GM18505 (cell line): ENCODE measurements around the gene GPR179.
"Not testable (repeated sequence)": the region's sequence is repeated elsewhere in the genome, so short reads cannot be mapped to it uniquely, and the experiment has no call there.

Experiments
- ATAC-seq: cut with Tn5 transposase; IDR thresholded peaks from one replicate; pipeline ENCODE4 v1.9.1; 2021; ENCODE audit not compliant: unreplicated experiment
- POLR2A ChIP-seq: IDR thresholded peaks from 4 replicates; pipeline ENCODE4 v1.6.1; 2011; ENCODE audit warnings: borderline replicate concordance; ENCODE audit not compliant: insufficient read depth, insufficient read length; ENCODE audit errors: extremely low read depth

Gene GPR179

DNA sequence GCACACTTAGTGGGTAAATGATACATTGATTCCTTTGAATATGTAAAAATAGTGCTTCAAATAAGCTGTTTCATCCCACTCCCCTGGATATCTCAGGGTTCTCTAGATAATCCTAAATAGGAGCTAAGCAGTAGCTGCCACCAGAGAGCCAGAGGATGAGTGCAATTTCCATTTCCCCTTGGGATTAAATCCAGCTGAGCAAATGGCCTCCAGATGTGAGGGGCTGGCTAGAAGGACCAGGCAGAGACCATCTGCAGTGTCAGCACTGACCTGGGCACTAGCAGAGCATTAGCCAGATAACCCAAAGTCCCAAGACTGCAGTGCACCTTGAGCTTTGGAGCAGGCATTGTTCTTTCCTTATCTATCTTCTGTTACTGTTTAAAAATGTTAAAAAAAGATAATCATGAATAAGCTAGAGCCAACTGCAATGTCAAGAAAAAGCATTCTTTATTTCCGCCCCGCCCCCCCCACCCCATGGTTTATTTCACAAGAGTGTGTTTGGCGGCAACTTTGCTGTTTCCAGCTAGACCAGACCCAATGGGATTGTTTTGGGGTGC, 19.5 kb downstream of the GPR179 start:
- no peak for TF ChIP-seq POLR2A

DNA sequence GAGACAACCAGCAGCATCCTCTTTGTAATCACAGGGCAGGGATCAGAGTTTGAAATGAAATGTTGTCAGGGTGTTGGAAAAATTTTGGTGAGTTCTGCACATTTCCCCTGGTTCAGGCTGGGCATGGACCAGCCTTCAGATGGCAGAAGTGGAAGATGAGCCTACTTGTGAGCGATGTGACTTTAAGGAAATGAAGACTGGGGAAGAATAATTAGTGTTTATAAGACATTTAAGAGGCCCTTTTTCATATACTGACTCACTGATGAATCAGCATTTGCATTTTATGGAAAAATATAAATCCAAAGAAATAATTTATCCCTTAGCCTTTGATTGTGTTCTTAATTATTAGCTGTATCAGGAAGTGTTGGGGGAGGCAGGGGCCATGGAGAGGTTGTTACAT, 20.9 kb downstream of the GPR179 start:
- ATAC-seq, result no peak

More for the DNA sequence above, 19.5 kb downstream of the GPR179 start:
- no peak for ATAC-seq

DNA sequence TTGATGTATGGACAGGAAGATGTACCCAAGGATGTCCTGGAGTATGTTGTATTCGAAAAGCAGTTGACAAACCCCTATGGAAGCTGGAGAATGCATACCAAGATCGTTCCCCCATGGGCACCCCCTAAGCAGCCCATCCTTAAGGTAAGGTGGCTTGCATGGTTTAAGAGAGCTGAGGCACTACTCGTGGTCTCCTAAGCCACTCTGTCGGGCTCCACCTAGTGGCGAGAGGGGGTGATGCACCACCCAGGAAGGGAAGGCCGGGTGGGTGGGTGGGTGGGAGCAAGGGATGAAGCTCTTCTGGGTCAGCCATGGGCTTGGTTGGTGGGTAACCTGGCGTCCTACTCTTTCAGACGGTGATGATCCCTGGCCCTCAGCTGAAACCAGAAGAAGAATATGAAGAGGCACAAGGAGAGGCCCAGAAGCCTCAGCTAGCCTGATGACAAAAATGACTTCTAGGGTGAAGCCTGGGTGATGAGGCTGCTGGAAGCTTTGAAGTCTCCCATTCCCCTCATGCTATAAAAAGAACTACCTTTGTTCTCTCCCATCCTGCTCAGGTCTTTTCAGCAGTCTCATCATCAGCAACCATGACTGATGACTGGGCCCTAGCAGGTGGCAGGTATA, 21.5 kb downstream of the GPR179 start:
- ATAC-seq, result no peak
- no peak for TF ChIP-seq POLR2A

More for the DNA sequence above, 20.9 kb downstream of the GPR179 start:
- no peak for TF ChIP-seq POLR2A

DNA sequence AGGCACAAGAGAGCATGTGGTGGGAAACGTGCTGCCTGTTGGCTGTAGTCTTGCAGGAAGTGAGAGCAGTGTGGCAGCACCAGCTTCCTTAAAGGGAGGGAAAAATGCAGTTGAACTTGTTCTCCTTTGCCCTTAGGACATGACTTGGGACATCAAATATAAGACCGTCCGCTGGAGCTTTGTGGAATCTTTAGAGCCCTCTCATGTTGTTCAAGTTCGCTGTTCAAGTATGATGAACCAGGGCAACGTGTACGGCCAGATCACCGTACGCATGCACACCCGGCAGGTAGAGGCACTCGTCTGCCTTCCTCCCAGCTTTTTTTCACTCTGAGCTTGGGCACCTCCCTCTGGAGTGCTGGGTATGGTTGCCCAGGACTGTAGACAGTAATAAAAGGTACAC, 23.3 kb downstream of the GPR179 start:
- no peak for ATAC-seq
- no peak for TF ChIP-seq POLR2A

DNA sequence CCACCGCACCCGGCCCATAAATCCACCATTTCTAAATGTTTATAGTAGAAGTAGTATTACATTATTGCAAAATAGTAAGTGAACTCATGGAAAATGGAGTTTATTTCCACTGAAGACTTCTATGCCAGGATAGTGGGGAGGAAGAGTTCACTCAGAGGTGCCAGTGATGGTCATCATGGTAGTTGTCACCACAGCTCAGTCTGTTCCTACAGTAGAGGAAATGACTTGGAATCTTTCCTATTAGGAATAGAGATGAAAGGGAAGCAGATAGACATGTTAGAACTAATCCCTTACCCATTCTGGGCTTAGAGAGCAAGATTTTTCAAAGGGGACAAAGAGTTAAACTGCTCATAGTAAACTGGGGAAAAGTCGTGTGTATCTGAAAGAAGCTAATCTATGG, 26.7 kb downstream of the GPR179 start:
- TF ChIP-seq POLR2A, result no peak
- ATAC-seq, result no peak

DNA sequence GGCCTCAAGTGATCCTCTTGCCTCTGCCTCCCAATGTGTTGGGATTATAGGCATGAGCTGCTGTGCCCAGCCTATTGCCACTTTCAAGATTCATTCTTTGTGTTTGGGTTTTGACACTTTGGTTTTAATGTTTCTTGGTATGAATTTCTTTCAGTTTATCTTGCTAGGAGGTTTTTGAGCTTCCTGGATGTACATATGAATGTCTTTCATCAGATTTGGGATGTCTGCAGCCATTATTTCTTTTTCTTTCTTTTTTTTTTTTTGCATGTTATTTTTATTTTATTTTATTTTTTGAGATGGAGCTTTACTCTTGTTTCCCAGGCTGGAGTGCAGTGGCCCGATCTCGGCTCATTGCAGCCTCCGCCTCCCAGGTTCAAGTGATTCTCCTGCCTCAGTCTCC, 28.3 kb downstream of the GPR179 start:
- TF ChIP-seq POLR2A, result no peak
- ATAC-seq, result no peak

DNA sequence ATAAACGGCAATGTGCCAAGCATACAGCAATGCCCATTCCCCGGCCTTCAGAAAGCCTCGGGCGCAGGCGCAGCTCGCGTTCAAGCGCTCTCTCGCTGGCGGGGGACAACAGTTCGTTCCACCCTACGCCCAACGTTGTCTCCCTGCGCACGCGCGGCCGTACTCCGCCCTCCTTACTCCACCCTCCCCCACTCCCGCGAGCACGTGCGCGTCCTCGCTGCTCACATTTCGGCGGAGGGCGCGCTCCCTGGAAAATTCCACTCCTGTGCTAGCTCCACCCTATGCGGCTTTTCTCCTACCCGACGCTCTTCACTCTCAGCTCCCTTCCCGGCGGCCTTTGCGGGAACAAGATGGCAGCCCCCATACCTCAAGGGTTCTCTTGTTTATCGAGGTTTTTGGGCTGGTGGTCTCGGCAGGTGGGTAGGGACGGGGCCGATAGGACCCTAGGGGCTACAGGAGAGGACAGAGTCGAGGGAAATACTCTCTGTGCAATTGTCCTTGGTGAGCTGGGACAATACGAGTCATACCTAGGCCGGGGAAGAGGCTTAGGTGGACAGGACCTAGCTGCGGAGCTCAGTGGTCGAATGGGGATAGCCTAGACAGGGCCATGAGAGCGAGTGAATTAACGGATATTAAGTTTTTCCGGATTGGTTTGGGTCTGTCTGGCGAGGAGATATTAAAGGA, 46.8 kb downstream of the GPR179 start, which contains the start of gene MRPL45:
Gene MRPL45, plus strand, starts transcription at position 335 of the 684 bp plus-strand sequence. Its CDS starts 16 bp downstream, at position 351.
- peak; percentile 19 for TF ChIP-seq POLR2A
- peak; percentile 88 for ATAC-seq

DNA sequence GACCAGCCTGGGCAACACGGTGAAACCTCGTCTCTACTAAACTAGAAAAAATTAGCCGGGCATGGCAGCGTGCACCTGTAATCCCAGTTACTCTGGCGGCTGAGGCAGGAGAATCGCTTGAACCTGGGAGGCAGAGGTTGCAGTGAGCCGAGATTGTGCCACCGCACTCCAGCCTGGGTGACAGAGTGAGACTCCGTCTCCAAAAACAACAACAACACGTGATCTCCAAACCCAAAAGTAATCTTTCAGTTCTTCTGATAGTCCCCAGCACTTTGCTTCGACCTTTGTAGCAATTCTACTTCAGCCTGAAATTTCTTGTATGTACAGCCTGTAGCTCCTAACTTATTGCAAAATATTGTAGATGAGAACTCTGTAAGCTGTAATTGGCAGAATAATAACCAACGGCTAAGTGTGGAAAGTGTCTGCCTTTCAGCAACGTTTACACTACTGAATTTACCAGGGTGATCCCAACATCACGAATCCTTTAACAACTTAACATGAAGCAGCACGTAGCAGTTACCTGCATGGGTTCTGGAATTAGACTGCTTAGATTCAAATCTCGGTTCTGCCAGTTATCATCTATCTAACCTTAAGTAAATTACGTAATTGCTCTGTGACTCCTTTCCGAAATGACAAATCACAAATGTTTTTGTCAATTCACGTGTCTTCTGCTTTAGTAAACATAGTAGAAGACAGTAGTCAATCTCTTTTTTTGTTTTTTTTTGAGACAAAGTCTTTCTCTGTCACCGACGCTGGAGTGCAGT, 48.0 kb downstream of the GPR179 start:
- not testable (repeated sequence) for ATAC-seq

DNA sequence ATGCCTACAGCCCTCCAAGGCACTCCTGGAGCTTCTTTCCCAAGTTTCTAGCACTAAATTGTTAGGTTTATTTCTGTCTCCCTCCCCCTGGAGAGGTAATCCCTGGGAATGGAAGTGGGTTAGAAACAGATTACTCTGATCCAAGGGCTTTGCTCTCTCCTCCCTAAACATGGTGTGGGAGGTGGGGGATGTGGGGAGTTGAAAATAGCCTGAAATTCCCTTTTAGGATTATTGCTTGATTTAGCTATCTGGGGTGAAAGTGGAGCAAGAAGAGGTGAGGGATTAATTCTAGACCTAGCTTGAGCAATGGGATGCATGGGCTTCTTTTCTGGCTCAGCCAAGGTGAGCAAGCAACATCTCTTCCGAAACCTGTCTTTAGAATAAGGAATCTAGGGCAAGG, 54.0 kb downstream of the GPR179 start:
- not testable (repeated sequence) for ATAC-seq

DNA sequence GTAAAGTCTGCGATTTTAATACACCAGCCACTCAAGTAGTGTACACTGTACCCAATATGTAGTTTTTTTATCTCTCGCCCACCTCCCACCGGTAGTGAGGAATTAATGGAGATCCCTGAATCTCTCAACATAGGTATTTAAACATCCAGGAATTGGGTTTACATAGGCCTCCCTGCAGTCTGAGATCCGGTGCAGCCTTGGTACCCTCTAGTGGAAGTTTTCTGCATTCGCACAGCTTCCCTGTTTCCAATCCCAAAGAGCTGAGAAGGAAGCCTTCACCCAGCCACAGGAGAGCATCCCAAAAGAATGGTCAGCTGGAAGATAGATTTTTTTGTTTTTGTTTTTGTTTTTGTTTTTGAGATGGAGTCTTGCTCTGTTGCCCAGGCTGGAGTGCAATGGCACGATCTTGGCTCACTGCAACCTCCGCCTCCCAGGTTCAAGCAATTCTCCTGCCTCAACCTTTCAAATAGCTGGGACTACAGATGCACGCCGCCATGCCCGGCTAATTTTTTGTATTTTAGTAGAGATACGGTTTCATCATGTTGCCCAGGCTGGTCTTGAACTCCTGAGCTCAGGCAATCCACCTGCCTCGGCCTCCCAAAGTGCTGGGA, 55.4 kb downstream of the GPR179 start:
- not testable (repeated sequence) for ATAC-seq

DNA sequence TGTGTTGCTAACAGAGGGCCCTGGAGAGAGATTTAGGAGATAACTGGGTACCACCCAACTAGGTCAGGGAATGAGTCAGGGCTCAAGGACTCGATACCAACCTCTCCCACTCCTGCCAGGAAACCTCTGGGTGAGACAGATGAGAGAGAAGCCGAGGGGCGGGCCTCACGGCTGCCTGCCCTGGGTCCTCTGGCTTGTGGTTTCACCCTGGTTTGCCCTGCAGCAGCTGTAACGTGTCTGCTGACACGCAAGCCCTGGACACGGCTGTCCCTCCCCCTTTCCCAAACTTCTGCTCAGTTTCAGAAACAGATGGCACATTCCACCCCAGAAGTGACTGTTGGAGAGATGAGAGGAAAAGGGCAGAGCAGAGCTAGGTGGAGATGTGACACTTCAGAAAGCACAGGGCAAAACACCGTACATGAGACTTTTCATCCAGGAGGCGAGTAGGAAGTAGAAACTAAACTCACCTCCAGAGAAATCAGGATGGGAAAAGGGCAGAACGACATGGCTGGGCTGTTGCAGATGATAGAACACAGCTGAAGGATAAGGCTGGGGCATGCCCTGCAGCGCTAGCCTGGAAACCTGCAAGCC, 57.2 kb downstream of the GPR179 start:
- ATAC-seq, result not testable (repeated sequence)

DNA sequence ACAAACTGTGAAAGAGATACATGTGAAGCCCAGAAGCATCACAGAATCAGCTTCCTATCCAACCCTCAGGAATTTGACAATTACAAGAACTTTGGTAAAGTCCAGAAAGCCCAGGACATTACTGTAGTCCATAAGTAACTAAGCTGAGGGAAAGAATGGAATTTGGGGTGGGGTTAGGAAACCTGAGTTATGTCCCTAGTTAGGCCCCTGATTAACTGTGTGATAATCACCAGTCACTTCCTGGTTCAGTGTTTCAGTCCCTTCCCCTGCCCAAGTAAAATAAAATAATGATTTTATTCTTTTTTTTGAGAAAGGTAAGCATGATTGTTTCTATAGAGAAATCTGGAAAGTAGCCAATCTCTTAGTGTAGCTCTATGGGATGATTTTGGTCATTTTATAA, 57.8 kb downstream of the GPR179 start:
- not testable (repeated sequence) for ATAC-seq
